Hepatocyte (in vitro differentiated cells): ENCODE results near the gene NPTX1.

ENCODE experiments used
- CTCF ChIP-seq: fragments of 200-600 bp; sonication (generic); IDR thresholded peaks from 2 replicates; pipeline ENCODE4 v1.5.1; 2016; ENCODE audit warnings: antibody characterized with exemption, mild to moderate bottlenecking; ENCODE audit not compliant: poor library complexity
- EZH2 ChIP-seq: fragments of 200-600 bp; sonication (generic); IDR thresholded peaks from 2 replicates; pipeline ENCODE4 v1.6.1; 2016; ENCODE audit warnings: antibody characterized with exemption, mild to moderate bottlenecking, borderline replicate concordance
- EZH2phosphoT487 ChIP-seq: fragments of 200-600 bp; sonication (generic); IDR thresholded peaks from one replicate; pipeline ENCODE4 v1.6.1; 2018; ENCODE audit warnings: antibody characterized with exemption, mild to moderate bottlenecking, low read depth, moderate library complexity; ENCODE audit not compliant: unreplicated experiment, severe bottlenecking

- TF ChIP-seq CTCF (no peak), EZH2 (no peak), EZH2phosphoT487 (no peak)
These were observed 16.1 kb upstream of the NPTX1 start for GRCh38 chr17:80492343-80493136.
